GM23248 (cell line): ENCODE measurements around the gene PSMD5.

ENCODE experiments used
- EZH2 ChIP-seq: fragments of 200-600 bp; sonication (generic); IDR thresholded peaks from 2 replicates; pipeline ENCODE4 v1.6.1; 2018; ENCODE audit warnings: antibody characterized with exemption, mild to moderate bottlenecking; ENCODE audit not compliant: insufficient read depth, poor library complexity, severe bottlenecking
- EZH2phosphoT487 ChIP-seq: fragments of 200-600 bp; sonication (generic); IDR thresholded peaks from 2 replicates; pipeline ENCODE4 v1.6.1; 2018; ENCODE audit warnings: antibody characterized with exemption, moderate library complexity, mild to moderate bottlenecking, low read depth; ENCODE audit not compliant: insufficient read depth

- TF ChIP-seq EZH2: no peak
- no peak for TF ChIP-seq EZH2phosphoT487
Observed at GRCh38 chr9:120833325-120833724, 9.4 kb downstream of the PSMD5 start.
